HAP-1 (cell line): ENCODE measurements around the gene CC2D2B.
"Not testable (repeated sequence)": the region's sequence is repeated elsewhere in the genome, so short reads cannot be mapped to it uniquely, and the experiment has no call there.

Experiments used
- DNase-seq, 2 experiments: peaks; one replicate each; pipeline ENCODE4 v3.0.0-alpha.2; 2016 to 2020; ENCODE audit warnings: low spot score in 2 of 2
- H3K27me3 ChIP-seq: fragments of 250-450 bp; sonication (Bioruptor Pico); 2 replicates; pipeline ENCODE4 v1.5.1; 2020; ENCODE audit warnings: low read depth, mild to moderate bottlenecking, moderate library complexity
- H3K36me3 ChIP-seq: fragments of 250-450 bp; sonication (Bioruptor Pico); replicated peaks from 2 replicates; pipeline ENCODE4 v1.5.1; 2020; ENCODE audit warnings: mild to moderate bottlenecking
- H3K4me1 ChIP-seq: fragments of 250-450 bp; sonication (Bioruptor Pico); 2 replicates; pipeline ENCODE4 v1.5.1; 2020; ENCODE audit warnings: mild to moderate bottlenecking
- H3K4me3 ChIP-seq: fragments of 250-450 bp; sonication (Bioruptor Pico); 2 replicates; pipeline ENCODE4 v1.5.1; 2020; ENCODE audit warnings: mild to moderate bottlenecking, moderate library complexity
- H3K9me3 ChIP-seq: fragments of 250-450 bp; sonication (Bioruptor Pico); 2 replicates; pipeline ENCODE4 v1.5.1; 2020; ENCODE audit warnings: mild to moderate bottlenecking, moderate library complexity
- in situ Hi-C: fragments of 300-500 bp; cut with MboI; formaldehyde crosslinking; loops from 3 replicates; pipeline ENCODE4 v1.14.3; 2020; ENCODE audit warnings: low sequenced_read_pairs, inconsistent platforms, mixed read lengths

CC2D2B gene

GRCh38 chr10:96047925-96048324, 140.2 kb downstream of the CC2D2B start:
- H3K4me1 ChIP-seq = peaks cover 11% of the 10 kb centered on the region
- H3K9me3 ChIP-seq, H3K27me3 ChIP-seq, DNase-seq, H3K4me3 ChIP-seq, in situ Hi-C loops: not testable (repeated sequence)
- peaks cover 29% of the 10 kb centered on the region for H3K36me3 ChIP-seq

- H3K27me3 ChIP-seq = no peaks in the 10 kb centered on the region
- H3K4me1 ChIP-seq = peaks cover 9% of the 10 kb centered on the region
- peaks cover 29% of the 10 kb centered on the region for H3K36me3 ChIP-seq
- DNase-seq = no peak
- in situ Hi-C loops = no loop called here
- H3K4me3 ChIP-seq = no peak overlapping the region
- no peaks in the 10 kb centered on the region for H3K9me3 ChIP-seq
Observed at GRCh38 chr10:96049340-96049739, 141.6 kb downstream of the CC2D2B start.

- H3K36me3 ChIP-seq = peaks cover 38% of the 10 kb centered on the region
- DNase-seq = no peak
- in situ Hi-C loops = no loop called here
- H3K4me1 ChIP-seq = no peaks in the 10 kb centered on the region
- no peaks in the 10 kb centered on the region for H3K27me3 ChIP-seq
- H3K9me3 ChIP-seq = no peaks in the 10 kb centered on the region
- H3K4me3 ChIP-seq = no peak overlapping the region
Observed at GRCh38 chr10:96053985-96054384, 146.2 kb downstream of the CC2D2B start.

GRCh38 chr10:96056787-96057186, 149.0 kb downstream of the CC2D2B start:
- no peaks in the 10 kb centered on the region for H3K9me3 ChIP-seq
- peaks cover 37% of the 10 kb centered on the region for H3K36me3 ChIP-seq
- no peaks in the 10 kb centered on the region for H3K27me3 ChIP-seq
- H3K4me1 ChIP-seq = no peaks in the 10 kb centered on the region
- H3K4me3 ChIP-seq = no peak overlapping the region
- no peak for DNase-seq
- in situ Hi-C loops = no loop called here

GRCh38 chr10:96061232-96061631, 153.5 kb downstream of the CC2D2B start:
- no peak for DNase-seq
- no peak overlapping the region for H3K4me3 ChIP-seq
- H3K36me3 ChIP-seq = peaks cover 33% of the 10 kb centered on the region
- no peaks in the 10 kb centered on the region for H3K27me3 ChIP-seq
- H3K9me3 ChIP-seq = no peaks in the 10 kb centered on the region
- no peaks in the 10 kb centered on the region for H3K4me1 ChIP-seq
- in situ Hi-C loops = no loop called here

- Histone ChIP-seq H3K36me3 (no peaks in the 10 kb centered on the region), H3K9me3 (no peaks in the 10 kb centered on the region), H3K4me3 (no peak overlapping the region), H3K4me1 (peaks cover 14% of the 10 kb centered on the region), H3K27me3 (no peaks in the 10 kb centered on the region)
- in situ Hi-C loops = no loop called here
- no peak for DNase-seq
Observed at GRCh38 chr10:96072674-96073073, 164.9 kb downstream of the CC2D2B start.

GRCh38 chr10:96073722-96074121, 165.9 kb downstream of the CC2D2B start:
- H3K4me1 ChIP-seq = peaks cover 18% of the 10 kb centered on the region
- no peak for DNase-seq
- H3K27me3 ChIP-seq = no peaks in the 10 kb centered on the region
- no peaks in the 10 kb centered on the region for H3K9me3 ChIP-seq
- H3K36me3 ChIP-seq = no peaks in the 10 kb centered on the region
- no peak overlapping the region for H3K4me3 ChIP-seq
- in situ Hi-C loops = no loop called here

GRCh38 chr10:96074776-96075175, 167.0 kb downstream of the CC2D2B start:
- H3K36me3 ChIP-seq = no peaks in the 10 kb centered on the region
- no peak overlapping the region for H3K4me3 ChIP-seq
- peaks cover 18% of the 10 kb centered on the region for H3K4me1 ChIP-seq
- DNase-seq = no peak
- in situ Hi-C loops = no loop called here
- no peaks in the 10 kb centered on the region for H3K9me3 ChIP-seq
- H3K27me3 ChIP-seq = no peaks in the 10 kb centered on the region

GRCh38 chr10:96075977-96076376, 168.2 kb downstream of the CC2D2B start:
- no peak overlapping the region for H3K4me3 ChIP-seq
- no peaks in the 10 kb centered on the region for H3K36me3 ChIP-seq
- DNase-seq = peak in 1 of 2 experiments; percentile 15
- H3K27me3 ChIP-seq = no peaks in the 10 kb centered on the region
- in situ Hi-C loops = no loop called here
- peaks cover 18% of the 10 kb centered on the region for H3K4me1 ChIP-seq
- H3K9me3 ChIP-seq = no peaks in the 10 kb centered on the region

GRCh38 chr10:96077156-96077555, 169.4 kb downstream of the CC2D2B start:
- in situ Hi-C loops = no loop called here

GRCh38 chr10:96082153-96082552, 174.4 kb downstream of the CC2D2B start:
- Histone ChIP-seq H3K27me3 (no peaks in the 10 kb centered on the region), H3K36me3 (no peaks in the 10 kb centered on the region), H3K4me1 (peaks cover 8% of the 10 kb centered on the region), H3K4me3 (no peak overlapping the region), H3K9me3 (no peaks in the 10 kb centered on the region)
- in situ Hi-C loops = no loop called here
- no peak for DNase-seq

More at GRCh38 chr10:96077156-96077555, 169.4 kb downstream of the CC2D2B start:
- Histone ChIP-seq H3K4me1 (peaks cover 18% of the 10 kb centered on the region), H3K4me3 (no peak overlapping the region), H3K36me3 (no peaks in the 10 kb centered on the region), H3K27me3 (no peaks in the 10 kb centered on the region), H3K9me3 (no peaks in the 10 kb centered on the region)
- DNase-seq = peak; percentile 22 to 94
